HS-27A (cell line): ENCODE measurements around the gene SLC5A1.
"Not testable (repeated sequence)": the region's sequence is repeated elsewhere in the genome, so short reads cannot be mapped to it uniquely, and the experiment has no call there.

Experiments
- DNase-seq: peaks from one replicate; pipeline ENCODE4 v3.0.0-alpha.2; 2012; ENCODE audit warnings: low read depth, missing footprints

The SLC5A1 gene

GRCh38 chr22:32088084-32088483 is 45.0 kb downstream of the SLC5A1 start:
- no peak for DNase-seq

- no peak for DNase-seq
These were observed 54.0 kb downstream of the SLC5A1 start for GRCh38 chr22:32097018-32097417.

- no peak for DNase-seq
These were observed 54.9 kb downstream of the SLC5A1 start for GRCh38 chr22:32097881-32098499.

GRCh38 chr22:32100711-32101110 is 57.6 kb downstream of the SLC5A1 start:
- no peak for DNase-seq

- DNase-seq, result no peak
These were observed 60.7 kb downstream of the SLC5A1 start for GRCh38 chr22:32103658-32104315.

- DNase-seq, result no peak
These were observed 63.9 kb downstream of the SLC5A1 start for GRCh38 chr22:32106930-32107329.

GRCh38 chr22:32112380-32112779 is 69.3 kb downstream of the SLC5A1 start:
- DNase-seq, result no peak

GRCh38 chr22:32119568-32120235 is 76.6 kb downstream of the SLC5A1 start:
- DNase-seq, result no peak

GRCh38 chr22:32120603-32121002 is 77.5 kb downstream of the SLC5A1 start:
- DNase-seq, result no peak

- DNase-seq, result no peak
These were observed 79.8 kb downstream of the SLC5A1 start for GRCh38 chr22:32122899-32123298.

- DNase-seq, result no peak
These were observed 80.6 kb downstream of the SLC5A1 start for GRCh38 chr22:32123657-32124056.

GRCh38 chr22:32127904-32128303 is 84.8 kb downstream of the SLC5A1 start:
- DNase-seq, result no peak

GRCh38 chr22:32130464-32130863 is 87.4 kb downstream of the SLC5A1 start:
- DNase-seq, result no peak

- DNase-seq, result no peak
These were observed 89.1 kb downstream of the SLC5A1 start for GRCh38 chr22:32132126-32132525.

- no peak for DNase-seq
These were observed 89.7 kb downstream of the SLC5A1 start for GRCh38 chr22:32132783-32133182.

- DNase-seq, result not testable (repeated sequence)
These were observed 91.7 kb downstream of the SLC5A1 start for GRCh38 chr22:32134796-32135195.

GRCh38 chr22:32135958-32136357 is 92.9 kb downstream of the SLC5A1 start:
- peak; percentile 34 for DNase-seq

- DNase-seq, result not testable (repeated sequence)
These were observed 93.8 kb downstream of the SLC5A1 start for GRCh38 chr22:32136881-32137280.

GRCh38 chr22:32137731-32138324 is 94.8 kb downstream of the SLC5A1 start:
- not testable (repeated sequence) for DNase-seq

GRCh38 chr22:32138576-32138975 is 95.5 kb downstream of the SLC5A1 start:
- not testable (repeated sequence) for DNase-seq

GRCh38 chr22:32140688-32141087 is 97.6 kb downstream of the SLC5A1 start:
- not testable (repeated sequence) for DNase-seq

GRCh38 chr22:32142600-32142999 is 99.5 kb downstream of the SLC5A1 start:
- no peak for DNase-seq
